ENCODE data around the gene USP48.
"Not testable (repeated sequence)": the region's sequence is repeated elsewhere in the genome, so short reads cannot be mapped to it uniquely, and the experiment has no call there.

The USP48 gene

DNA sequence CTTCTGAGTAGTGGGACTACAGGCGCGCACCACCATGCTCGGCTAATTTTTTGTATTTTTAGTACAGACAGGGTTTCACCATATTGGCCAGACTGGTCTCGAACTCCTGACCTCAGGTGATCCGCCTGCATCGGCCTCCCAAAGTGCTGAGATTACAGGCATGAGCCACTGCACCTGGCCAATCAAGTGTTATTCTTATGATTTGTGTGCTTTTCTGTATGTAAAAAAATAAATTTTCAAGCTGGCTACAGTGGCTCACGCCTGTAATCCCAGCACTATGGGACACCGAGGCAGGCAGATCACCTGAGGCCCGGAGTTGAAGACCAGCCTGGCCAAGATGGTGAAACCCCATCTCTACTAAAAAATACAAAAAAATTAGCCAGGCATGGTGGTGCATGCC, 12.3 kb downstream of the USP48 start:
- DNase-seq: not testable (repeated sequence)

DNA sequence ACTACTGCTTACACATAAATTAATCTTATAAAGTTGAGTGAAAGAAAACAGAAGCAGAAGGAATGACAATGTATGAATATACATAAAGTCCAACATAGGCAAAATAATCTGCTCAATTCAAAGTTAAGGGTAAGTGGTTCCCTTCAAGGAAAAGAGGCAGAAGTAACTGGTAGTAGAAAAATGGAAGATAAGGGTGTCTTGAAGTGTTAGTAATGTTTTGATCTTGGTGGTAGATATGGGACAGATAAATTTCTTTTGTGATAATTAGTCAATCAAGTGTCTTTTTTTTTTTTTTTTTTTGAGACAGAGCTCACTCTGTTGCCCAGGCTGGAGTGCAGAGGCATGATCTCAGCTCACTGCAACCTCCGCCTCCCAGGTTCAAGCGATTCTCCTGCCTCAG, 12.7 kb downstream of the USP48 start:
- no peak for DNase-seq

DNA sequence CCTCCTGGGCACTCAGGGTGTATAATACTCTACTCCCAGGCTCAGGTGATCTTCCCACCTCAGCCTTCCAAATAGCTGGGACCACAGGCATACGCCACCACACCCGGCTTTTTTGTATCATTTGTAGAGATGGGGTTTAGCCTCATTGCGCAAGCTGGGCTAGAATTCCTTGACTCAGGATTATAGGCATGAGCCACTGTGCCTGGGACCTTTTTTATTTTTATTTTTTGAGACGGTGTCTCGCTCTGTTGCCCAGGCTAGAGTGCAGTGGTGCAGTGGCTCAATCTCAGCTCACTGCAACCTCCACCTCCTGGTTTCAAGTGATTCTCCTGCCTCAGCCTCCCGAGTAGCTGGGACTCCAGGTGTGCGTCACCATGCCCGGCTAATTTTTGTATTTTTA, 15.8 kb downstream of the USP48 start:
- DNase-seq: not testable (repeated sequence)

DNA sequence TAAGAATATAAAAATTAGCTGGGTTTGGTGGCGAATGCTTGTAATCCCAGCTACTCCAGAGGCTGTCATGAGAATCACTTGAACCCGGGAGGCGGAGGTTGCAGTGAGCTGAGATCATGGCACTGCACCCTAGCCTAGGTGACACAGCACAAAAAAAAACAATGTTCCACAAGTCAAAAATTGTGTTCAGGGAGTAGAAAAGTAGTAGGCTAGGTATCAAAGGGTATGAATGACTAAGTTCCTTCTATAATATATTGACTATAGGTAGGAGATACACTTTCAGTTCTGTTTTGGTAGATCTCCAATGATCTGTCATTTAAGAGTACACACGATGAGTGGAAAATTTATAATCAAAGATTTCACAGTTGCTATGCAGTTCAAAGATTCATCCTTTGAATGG, 16.7 kb downstream of the USP48 start:
- DNase-seq: no peak

DNA sequence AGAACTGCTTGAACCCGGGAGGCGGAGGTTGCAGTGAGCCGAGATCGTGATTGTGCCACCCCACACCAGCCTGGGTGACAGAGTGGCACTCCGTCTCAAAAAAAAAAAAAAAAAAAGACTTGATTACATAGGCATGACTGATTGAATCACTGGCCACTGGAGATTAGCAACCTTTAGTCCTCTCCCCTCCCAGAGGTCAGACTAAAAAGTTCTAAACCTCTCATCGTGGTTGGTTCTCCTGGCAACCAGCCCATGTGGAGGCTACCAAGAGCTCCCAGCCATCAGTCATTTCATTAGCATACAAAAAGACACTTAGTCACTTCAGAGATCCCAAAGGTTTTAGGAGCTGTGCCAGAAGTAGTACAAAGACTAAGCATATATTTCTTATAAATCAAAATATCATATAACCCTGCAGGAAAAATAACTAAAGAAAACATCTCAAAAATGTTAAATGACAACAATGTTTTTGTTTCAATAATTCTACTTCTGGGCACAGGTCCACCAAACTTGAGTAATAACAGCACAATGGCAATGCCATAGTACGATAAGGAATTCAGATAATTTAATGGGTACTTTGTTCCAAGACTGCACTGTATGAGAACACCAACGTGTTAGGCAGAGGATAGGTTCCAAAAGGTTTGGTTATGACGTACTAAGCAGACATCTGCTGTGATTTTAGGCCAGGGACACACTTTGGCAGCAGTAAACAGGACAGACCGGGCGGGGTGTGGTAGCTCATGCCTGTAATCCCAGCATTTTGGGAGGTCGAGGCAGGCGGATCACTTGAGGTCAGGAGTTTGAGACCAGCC, 18.1 kb downstream of the USP48 start:
- no peak for DNase-seq

DNA sequence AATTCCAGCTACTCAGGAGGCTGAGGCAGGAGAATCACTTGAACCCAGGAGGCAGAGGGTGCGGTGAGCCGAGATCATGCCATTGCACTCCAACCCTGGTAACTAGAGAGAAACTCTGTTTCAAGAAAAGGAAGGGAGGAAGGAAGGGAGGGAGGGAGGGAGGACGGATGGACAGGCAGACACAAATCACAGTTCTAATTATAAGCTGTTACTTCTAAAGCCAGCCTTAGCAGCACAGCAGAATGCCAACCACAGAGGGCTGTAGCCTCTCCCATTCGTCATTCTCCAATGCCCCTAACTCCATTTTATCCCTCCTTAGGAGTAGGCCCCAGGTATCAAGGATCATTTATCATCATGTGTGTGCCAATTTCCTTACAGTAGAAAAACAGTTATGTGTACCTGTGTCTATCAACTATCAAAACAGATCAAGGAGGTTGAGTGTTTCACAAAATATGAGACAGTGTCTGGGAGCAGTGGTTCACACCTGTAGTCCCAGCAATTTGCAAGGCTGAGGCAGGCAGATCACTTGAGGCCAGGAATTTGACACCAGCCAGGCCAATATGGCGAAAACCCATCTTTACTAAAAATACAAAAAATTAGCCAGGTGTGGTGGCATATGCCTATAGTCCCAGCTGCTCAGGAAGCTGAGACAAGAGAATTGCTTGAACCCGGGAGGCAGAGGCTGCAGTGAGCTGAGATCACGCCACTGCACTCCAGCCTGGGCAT, 19.1 kb downstream of the USP48 start:
- no peak for DNase-seq

DNA sequence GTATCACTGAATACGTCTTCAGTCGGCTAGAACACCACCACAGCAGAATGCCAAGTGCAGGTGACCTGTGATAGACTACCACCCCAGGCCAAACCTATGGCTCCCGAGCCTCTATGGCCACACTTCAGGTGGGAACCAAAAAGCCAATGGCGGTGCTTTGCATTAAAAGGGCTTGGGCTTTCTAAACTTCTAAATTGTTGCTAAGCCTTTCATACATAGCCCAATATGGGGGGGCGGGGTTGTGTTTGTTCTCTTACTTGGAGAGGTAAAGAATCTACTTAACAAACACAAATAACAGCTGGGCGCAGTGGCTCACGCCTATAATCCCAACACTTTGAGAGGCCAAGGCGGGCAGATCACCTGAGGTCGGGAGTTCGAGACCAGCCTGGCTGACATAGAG, 19.7 kb downstream of the USP48 start:
- no peak for DNase-seq

DNA sequence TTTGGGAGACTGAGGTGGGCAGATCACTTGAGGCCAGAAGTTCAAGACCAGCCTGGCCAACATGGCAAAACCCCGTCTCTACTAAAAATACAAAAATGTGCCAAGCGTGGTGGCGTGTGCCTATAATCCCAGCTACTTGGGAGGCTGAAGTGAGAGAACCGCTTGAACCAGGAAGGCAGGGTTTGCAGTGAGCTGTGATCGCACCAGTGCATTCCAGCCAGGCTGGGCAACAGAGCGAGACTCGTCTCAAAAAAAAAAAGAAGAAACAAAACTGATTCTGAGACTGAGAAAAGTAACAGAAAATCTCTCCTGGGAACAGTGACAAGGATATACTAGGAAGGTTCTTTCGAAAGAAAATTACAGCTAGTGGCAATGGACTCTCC, 20.9 kb downstream of the USP48 start:
- no peak for DNase-seq

DNA sequence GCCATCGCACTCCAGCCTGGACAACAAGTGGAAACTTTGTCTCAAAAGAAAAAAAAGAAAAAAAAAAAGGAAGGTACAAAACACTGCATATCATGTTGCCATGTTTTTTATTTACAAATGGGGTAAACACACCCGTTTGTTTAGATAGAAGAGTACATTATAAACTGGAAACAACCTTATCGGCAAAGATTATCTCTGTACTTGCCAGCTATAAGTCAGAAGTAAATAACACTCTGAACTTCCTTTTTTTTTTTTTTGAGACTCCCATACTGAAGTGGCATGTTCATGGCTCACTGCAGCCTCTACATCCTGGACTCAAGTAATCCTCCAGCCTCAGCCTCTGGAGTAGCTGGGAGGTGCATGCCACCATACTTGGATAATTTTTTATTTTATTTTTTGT, 21.9 kb downstream of the USP48 start:
- DNase-seq: no peak

DNA sequence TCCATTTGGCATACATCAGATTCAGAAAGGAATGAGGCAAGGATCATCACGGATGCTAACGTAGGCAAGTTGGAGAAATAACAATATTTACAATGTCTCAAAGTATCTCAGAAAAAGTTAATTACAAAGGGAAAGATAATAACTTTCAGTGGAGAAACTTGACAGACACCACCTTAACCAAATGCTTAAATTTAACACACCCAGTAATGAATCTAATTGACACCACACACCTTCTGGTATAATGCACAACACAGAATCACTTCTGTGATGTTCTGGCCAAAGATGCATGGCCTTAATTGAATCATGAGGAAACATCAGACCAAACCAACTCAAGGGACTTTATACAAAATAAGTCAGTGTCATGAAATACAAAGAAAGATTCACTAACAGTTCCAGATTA, 23.1 kb downstream of the USP48 start:
- no peak for DNase-seq

DNA sequence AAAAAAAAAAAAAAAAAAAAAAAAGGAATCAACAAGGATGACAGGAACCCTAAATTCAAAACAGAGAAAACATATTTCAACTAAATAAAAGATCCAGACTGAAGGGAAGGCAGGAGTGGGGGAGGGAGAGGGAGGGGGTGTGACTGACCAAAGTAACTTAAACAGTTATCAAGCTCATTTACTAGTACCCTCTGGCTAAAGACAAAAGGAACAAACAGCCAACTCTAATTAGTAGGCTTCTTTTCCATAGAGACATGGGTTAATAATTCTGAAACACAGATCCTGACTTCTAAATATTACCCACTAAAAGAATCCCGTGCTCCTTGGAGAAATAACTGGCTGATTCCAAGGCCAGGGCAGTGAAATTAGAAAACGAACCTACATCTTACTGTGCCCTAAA, 23.8 kb downstream of the USP48 start:
- DNase-seq: no peak

DNA sequence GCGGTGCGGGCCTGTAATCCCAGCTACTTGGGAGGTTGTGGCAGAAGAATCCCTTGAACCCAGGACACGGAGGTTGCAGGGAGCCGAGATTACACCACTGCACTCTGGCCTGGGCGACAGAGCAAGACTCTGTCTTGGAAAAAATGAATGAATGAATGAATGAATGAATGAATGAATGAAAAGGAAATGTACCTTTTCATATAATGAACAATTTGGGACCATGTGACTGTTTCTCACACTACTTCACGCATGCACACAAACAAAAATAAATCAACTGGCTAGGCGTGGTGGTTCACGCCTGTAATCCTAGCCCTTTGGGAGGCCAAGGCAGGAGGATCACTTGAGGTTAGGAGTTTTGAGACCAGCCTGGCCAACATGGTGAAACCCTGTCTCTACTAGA, 24.3 kb downstream of the USP48 start:
- no peak for DNase-seq

DNA sequence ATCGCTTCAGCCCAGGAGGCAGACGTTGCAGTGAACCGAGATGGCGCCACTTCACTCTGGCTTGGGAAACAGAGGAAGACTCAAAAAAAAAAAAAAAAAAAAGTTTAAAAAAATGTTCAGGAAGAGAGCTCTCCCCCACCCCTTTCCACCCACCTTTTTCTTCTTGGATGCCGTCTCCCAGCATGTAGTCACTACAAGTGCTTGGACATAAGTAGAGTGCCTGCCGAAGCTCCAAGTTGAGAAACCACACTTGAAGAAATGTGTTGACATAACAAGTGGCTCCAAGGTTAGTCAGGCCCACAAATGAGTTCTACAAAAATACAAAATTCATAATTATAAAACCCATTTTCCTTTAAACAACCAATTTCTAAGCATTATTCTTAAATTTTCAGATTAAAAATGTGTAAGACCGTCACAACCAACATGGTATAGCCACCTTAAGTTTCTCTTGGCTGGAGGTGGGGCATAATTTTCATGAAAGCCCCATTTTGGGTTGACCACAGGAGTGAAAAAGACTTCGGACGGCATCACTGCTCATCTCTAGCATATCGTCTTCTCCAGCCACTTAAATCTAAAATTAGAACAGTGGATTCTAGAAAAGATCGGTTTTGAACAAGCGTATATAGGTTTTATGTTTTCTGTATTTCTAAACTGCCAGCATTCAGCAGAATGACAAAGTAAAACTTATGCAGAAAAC, 26.4 kb downstream of the USP48 start:
- no peak for DNase-seq

DNA sequence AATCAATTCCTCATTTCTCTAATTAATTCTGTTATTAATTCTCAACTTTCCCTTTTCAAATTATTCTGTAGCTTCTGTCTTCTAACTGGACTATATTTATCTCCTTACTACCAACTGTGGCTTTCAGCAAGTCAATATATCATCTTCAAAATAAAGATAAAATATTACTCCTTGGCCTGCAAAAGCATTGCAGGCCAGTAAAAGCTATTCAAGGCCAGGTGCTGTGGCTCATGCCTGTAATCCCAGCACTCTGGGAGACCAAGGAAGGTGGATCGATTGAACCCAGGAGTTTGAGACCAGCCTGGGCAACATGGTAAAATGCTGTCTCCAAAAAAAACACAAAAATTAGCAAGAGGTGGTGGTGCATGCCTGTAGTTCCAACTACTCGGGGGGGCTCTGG, 27.9 kb downstream of the USP48 start:
- no peak for DNase-seq

DNA sequence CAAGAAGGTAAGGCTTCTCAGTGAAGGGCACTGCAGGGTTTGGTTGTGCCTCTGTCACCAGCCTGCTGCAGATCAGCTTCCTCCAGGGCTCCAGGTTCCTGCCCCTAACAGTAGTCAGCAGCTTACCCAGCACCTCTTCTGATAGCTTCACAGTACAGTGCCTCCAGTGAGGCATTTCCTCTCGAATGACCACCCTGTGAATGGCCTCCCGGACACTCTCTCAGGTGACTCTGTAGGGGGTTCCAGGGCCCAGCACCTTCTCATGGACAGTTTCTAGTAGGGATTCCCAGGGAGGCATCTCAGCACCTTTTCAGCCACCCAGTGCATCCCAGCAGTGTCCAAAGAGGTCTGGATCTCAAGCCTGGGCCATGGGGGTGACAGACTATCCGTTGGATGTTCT, 28.4 kb downstream of the USP48 start:
- DNase-seq: no peak

DNA sequence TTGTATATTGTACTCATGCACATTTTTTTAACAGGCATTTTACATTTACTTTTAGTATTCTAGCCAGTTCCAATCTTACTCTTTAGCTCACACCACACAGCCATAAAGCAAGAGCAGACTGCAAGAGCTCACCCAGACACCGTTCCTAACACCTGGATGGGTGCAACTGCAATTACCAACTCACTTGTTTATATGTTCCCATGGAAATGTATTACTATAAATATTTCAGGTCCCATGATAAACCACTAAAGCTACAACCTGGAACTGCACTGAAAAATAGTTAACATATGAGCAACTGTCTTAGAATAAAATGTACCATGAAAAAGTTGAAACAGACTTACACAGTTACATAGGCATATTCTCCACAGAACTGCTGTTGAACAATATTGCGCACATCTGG, 30.8 kb downstream of the USP48 start:
- no peak for DNase-seq

DNA sequence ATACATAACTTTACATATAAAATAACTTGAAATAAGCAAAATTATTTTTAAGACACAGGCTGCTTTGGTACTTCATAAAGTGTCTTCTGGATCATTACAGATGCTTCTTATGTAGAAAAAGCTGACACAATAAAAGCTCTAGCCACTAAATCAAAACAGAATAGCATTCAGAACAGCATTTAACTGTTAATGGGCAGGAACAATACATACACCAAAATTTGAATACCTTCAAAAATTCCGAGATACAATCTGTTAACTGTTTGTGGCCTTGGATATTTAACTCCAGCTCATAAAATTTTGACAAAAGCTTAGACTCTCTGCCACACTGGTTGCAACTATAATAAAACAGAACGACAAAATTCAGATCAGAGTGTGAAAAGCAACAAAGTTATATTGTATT, 31.7 kb downstream of the USP48 start:
- DNase-seq: no peak

DNA sequence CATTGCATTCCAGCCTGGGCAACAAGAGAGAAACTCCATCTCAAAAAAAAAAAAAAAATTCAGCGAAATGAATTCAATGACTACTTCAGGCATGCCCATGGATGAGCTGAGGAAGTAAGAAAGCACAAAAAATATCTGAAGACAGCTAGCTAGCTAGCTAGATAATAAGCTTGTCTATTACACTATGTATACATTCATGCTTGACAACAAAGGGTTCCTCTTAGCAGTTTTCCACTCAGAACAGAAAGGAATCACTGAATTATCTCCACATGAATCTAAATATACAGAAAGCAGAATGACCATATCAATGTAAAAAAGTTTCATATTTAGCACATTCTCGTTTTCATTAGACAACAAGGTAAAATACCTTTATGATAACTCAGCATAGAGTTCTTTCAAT, 32.1 kb downstream of the USP48 start:
- DNase-seq: no peak

DNA sequence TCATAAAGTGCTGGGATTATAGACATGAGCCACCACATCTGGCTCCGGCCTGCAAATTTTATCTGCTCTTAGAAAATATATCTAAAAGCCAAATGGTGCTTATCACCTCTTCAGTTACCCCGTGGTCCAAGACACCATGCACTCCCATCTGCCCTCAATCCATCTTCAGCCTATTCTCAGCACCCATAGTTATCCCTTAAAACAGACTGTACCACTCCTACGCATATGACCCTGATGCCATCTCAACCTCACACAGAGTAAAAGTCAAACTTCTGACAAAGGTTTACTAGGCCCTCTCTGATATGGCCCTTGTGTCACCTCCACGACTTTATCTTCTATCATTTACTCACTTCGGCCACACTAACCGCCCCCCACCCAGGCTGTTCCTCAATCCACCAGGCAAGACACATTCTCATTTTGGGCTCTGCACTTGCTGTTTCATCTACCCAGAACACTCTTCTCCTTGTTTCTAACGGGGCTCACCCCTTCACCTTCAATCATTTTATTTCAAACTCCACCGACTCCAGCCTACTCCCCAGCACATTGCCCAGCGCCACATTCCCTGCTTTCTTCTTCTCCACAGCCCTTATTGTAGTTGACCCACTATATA, 33.0 kb downstream of the USP48 start:
- DNase-seq: no peak

DNA sequence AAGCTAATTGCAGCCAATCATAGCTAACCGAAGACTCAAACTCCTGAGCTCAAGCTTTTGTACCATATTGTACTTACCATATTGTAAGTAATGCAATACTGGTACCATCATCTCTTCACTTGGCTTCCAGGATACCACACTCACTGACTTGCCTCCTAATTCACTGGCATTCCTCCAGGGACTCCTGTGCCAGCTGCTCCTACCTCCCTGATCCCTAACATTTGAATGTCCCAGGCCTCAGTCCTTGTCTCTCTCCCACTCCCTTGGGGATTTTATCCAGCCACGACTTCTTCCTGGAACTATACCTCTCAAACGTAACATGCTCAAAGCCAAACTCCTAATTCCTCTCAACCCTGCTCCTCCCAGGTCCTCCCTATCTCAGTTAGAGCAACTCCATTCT, 33.8 kb downstream of the USP48 start:
- DNase-seq: no peak

DNA sequence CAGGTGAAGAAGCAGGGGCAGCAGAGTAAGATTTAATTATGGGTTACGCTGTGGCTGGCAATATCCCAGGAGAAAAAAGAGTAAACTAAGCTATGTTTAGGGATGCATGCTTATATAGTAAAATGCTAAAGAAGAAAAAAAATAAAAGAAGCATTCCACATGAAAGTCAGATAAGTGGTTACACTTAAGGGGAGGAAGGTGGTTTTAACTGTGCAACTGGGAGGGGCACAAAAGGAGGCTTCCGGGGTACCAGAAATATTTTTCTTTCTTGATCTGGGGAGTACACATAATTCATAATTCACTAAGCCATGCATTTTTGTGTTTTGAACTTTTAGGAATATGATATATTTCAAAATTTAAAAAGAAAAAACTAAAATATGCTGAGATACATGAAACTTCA, 39.5 kb downstream of the USP48 start:
- no peak for DNase-seq

DNA sequence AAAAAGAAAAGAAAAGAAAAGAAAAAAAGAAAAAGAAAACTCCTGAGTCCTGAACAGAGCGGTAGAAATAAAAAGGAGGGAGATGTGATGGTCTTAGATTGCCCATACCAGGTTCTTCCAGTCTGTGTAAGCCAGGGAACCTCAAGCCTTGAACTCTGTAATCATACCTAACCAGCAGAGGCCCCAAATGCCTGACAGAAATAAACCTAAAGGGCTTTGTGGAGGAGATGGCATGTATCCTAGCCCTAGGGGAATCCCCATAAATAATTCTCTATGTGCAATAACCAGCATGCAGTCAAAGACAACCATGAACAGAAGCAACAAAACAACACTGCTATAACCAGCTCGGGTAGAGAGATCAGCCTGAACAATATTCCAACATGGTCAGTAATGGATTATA, 40.4 kb downstream of the USP48 start:
- DNase-seq: no peak

DNA sequence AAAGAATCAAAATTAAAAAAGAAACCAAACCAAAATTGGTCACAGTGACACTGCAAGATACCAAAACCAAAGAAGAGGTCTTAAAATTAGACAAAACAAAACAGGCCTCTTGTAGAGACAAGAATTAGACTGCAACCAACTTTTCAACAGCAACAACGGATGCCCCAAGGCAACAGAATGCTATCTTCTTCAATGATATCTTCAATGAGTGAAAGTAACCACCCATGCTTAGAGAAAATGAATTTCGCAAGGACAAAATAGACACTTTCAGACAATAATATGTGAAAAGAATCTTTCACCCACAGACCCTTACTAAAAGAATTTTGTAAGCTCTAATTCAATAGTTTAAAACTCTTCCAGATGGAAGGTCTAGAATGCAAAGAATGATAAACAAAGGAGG, 41.7 kb downstream of the USP48 start:
- DNase-seq: no peak

DNA sequence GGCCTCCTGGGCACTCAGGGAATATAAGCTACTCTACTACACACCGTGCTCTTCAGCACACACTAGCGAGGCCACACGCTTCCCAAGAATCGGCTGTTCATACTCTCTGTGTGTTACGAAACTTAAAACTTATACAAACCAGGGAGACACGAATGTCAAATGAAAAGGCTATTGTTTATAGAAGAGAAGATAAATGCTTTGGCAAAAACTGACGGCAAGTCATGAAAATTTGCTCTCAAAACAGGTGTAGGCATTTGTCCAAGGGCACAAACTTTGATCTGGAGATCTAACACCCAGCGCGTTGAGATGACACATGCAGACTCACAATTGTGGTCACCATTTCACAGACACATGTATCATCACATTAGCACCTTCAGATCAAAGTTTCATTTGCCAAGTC, 46.1 kb downstream of the USP48 start:
- no peak for DNase-seq
